HG03095 (cell line): Measurements from ENCODE around the gene MUC15.
A peak's percentile ranks its signal among the peaks of the same experiment; 100 is the strongest.
"Not testable (repeated sequence)": the region's sequence is repeated elsewhere in the genome, so short reads cannot be mapped to it uniquely, and the experiment has no call there.

Experiments used
- ATAC-seq: cut with Tn5 transposase; IDR thresholded peaks from one replicate; pipeline ENCODE4 v1.9.1; 2021; ENCODE audit warnings: moderate library complexity; ENCODE audit not compliant: unreplicated experiment

MUC15 gene, protein sequence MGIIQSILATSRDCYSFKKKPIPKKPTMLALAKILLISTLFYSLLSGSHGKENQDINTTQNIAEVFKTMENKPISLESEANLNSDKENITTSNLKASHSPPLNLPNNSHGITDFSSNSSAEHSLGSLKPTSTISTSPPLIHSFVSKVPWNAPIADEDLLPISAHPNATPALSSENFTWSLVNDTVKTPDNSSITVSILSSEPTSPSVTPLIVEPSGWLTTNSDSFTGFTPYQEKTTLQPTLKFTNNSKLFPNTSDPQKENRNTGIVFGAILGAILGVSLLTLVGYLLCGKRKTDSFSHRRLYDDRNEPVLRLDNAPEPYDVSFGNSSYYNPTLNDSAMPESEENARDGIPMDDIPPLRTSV

DNA sequence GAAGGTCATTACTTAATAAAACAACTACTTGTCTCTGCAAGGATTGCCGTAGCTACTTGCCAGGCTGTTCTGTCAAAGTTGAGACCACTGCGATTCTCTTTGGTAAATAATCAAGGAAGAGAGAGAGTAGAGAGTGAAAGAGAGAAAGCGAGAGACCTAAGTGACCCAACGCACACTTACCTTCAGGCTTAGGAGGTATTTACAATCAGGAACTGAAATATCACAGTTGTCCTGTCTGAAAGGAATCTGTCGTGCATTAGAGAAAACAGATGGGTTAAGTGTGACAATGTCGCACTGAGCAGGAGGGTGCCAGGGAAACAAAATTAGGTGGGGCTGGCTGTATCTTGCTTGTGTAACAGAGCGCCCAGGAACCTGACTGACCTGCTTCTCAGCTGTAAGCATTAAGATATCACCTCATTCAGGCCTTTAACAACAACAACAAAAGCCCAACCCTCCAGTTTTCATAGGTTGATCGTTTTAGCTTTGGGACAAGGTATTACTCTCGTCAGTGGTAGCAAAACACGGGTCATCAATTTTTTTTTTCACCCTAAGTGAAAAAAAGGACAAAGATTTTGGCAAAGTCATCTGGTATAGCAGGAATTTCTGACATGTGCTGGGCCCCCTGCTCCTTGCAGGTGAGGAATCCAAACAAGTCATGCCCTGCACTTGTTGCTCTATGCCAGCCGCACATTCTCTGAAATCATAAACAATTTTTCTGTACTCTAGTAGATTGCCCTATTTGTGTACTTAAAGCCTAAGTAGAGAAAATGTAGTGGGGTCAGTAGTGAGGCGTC lies at the start of gene MUC15:
Gene MUC15, minus strand, starts transcription at position 403 of the 794 bp plus-strand sequence. CDS start 5,169 bp downstream, outside the sequence.
- no peak for ATAC-seq

DNA sequence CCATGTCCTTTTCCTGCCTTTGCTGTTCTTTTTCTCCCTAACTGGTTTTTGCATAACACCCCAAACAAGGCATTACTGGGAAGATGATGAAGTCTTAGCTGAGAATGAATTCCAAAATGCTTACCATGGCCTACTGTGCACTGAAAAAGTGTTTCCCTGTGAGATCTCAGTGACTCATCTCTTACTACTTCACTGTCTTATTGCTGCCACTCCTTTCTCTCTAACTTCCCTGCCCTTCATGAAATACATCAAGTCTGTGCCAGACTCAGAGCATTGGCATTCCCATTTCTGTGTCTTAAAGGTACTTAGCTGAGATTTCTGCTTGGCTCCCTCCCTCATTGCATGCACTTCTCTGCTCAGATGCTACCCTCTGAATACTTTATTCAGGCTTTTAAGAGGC lies 49.1 kb upstream of the MUC15 start:
- ATAC-seq, result no peak

DNA sequence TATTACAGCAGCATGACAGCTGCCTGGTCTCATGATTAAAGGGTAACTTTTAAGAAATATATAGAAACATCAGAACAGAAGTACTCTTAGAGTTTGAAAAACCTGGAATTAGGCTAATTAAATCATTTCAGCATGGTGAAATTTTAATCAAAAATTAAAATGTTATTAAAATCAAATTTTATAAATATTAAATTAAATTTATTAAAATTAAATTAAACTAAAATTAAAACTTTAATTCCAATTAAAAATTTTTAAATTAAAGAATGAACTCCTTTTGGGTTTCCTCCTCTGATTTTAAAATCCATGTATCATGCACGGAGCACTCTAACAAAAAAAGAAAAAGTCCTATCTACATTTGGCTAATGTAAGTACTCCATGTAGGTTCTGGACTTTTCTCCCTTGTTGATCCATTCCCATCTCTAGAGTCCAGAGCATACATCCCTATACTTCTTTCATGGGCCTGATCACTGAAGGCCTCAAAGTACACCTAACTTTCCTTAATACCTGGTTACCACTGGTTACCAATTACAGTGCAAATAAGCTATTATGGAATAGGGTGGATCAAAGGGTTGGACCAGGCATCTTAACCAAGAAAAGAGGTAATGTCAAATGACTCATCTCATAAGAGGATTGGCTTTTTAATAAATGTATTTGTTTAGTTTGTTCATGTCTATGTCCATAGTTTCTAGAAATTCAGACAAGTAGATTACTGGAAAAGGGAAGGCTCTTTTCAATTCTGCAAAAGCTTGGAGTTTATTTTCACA lies 48.4 kb upstream of the MUC15 start:
- no peak for ATAC-seq

DNA sequence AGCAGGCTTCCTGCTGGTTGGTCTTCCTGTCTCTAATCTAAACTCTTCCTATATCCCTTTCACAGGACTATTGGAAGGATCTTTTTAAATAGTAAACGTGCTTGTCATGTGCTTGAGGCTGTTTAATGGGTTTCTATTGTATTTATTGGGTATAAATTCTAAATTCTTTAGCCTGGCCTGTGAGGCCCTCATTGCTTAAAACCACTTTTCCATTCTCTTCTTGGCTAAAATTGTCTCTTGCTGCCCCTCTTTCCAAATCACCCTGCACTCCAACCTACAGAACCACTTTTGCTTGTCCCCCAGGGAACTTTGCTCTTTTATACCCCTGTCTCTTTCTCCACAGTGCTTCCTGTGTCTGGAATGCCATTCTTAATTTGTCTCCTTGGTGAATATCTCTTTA lies 46.4 kb upstream of the MUC15 start:
- no peak for ATAC-seq

DNA sequence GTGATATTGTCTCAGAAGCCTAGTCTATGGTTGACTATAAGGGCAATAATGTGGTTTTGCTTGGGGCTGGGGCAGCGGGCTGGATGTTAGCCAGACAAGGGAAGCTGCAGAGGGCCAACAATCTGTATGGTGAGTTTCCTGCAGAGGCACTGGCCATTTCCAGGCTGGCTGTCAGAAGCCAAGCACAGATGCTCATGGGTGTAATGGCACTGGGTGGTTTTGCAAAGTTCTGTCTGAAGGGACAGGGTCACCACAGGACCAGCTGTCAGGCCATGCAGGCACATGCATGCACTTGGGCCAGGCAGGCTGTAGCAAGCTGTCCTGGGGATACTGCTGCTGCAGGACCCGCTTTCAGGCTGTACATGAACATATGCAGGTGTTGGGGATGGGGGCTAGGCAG lies 41.7 kb upstream of the MUC15 start:
- ATAC-seq, result no peak

DNA sequence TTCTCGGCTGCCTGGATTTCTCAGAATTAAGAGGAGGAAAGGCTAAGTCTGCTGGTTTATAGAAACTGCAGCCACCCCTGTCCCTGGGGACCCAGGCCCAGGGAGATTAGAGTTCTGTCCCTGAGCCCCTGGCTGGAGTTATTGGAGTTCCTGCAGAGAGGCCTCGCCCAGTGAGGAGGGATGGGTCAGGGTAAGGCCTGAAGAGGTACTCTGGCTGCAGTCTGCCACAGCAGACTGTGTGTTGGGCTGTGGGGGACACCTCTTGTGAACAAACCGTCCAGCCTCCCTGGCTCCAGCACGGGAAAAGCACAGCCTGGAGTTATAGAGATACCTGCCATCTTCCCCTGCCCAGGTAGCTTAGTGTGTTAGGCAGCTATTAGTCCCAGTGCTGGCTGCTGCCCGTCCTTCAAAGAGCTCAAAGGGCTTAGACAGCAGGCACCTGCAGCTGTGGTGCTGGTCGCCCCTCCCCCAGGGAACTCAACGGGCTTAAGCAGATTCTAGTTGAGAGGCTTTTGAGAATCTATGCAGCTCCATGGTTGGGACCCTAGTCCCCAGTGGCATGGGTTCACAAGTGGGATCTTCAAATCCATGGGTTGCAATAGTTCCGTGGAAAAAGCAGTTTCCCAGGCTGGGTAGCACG lies 36.6 kb upstream of the MUC15 start:
- ATAC-seq, result peak; percentile 36

DNA sequence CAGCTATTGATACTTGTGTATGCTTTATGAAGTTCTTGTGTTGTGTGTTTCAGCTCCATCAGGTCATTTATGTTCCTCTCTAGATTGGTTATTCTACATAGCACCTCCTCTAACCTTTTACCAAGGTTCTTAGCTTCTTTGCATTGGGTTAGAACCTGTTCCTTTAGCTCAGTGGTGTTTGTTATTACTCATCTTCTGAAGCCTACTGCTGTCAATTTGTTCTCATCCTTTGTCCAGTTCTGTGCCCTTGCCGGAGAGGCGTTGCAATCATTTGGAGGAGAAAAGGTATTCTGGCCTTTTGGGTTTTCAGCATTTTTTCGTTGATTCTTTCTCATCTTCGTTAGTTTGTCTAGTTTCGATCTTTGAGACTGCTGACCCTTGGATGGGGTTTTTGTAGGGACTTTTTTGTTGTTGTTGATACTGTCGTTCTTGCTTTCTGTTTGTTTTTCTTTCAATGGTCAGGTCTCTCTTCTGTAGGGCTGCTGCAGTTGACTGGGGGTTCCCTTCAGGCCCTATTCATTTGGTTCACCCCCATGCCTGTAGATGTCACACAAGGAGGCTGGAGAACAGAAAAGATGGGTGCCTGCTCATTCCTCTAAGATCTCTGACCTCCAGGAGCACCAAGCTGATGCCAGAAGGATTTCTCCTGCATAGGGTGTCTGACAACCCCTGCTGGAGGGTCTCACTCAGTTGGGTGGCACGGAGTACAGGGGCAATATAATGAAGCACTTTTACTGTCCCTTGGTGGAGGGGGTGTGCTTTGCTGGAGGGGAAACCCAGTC lies 35.9 kb upstream of the MUC15 start:
- peak; percentile 68 for ATAC-seq

DNA sequence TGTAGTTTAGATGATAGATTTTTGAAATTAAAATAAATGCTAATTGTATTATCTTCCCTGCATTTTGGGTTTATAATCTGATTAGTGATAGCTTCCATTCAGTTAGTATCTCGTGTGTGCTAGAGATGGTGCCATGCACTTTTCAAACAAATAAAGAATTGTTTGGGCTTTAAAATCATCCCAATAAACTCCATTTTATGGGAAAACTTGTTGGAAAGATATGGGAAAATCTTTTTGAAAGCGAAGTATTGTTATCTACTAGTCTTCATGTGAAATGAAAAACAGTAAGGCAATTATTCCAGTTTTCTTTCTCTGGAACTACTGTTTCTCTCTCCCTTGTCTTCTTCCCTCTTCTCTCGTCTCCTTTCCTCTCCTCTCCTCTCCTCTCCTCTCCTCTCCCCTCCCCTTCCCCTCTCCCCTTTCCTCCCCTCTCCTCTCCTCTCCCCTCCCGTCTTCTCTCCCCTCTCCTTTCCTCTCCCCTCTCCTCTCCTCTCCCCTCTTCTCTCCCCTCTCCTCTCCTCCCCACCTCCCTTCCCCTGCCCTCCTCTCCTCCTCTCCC lies 27.9 kb upstream of the MUC15 start:
- ATAC-seq, result no peak

DNA sequence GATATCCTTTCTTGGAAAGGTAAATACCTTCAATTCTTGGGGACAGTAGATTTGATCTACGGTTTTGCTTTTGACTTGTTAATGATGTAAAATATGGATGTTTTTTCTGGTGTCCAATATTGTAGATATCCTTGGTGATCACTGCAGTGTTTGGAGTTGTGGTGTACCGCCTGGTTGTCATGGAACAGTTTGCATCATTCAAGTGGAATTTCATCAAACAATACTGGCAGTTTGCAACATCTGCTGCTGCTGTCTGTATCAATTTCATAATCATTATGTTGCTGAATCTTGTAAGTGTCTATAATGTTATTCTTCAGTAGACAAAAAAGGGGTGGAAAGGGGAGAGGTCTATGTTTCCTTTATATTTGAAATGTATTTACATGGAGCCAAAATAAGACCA lies 27.4 kb upstream of the MUC15 start:
- ATAC-seq, result no peak

DNA sequence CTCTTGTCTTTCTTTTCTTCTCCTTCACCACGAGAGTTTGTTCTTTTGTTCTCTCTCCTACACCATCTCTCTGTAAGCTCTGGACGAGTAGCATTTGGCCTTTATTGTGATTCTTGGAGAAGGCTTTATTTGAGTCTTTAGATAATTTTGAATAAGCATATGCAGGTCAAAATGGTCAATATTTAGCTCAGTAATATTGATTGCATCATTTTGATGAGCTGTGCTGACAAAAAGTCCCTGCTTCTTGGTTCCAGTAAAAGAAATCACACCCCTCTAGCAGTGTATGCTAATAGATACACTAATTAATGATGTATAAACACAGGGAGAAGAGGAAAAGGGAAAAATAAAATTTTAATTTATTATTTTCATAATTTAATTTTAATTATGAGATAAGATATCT lies 25.8 kb upstream of the MUC15 start:
- ATAC-seq, result no peak

DNA sequence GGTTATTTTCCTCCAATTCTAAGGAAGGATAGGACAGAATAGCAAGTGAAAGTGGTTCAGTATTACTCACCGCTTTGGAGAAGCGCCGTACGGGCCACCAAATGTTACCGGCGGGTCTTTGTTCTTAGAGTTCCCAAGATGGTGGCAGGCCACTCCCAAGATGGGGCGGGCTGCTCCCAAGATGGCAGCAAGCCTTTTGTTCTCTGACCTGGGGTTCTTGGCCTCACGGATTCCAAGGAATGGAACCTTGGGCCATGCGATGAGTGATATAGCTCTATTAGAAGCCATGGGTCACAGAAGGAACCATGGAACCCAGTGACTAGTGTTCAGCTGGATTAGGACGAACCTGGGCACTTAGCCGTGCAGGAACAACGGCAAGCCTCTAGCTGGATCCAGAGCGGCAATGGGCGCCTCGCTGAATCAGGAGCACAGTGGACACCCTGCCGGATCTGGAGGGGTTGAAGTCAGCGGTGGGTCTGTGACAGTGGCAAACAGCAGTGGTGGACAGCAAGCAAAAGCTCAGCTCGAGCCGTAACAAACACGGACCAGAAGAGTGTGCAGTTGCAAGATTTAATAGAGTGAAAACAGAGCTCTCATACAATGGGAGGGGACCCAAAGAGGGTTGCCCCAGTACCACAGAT lies 25.1 kb upstream of the MUC15 start:
- not testable (repeated sequence) for ATAC-seq

DNA sequence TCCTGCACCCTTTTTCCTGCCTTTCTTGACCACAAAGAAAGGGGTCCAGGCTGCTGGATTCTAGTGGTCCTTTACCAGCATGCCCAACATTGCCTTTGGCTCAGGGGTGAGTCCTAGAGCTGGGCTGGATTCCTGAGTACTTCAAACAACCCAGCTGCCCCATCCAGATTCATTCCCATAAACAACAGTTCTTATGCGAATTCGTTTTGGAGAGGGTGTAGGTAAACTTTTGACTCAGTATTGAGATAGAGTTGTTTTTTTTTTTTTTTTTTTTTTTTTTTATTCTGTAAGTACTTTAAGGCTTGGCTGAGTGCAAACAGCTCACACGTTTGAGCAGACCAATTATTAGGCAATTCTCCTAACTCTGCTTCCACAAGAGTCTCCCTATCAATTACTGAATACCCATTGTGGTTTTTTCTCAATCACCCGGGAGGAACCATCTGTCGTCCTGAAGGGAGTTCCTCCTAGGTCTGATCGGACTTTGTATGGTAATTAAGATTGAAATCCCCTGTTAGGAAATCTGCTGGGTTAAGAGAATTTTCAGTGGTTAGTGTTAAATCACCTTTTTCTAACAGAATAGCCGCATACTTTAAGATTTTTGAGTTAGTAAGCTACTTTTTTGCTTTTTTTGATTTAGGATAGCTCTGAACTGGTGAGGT lies 23.3 kb upstream of the MUC15 start:
- ATAC-seq, result not testable (repeated sequence)

DNA sequence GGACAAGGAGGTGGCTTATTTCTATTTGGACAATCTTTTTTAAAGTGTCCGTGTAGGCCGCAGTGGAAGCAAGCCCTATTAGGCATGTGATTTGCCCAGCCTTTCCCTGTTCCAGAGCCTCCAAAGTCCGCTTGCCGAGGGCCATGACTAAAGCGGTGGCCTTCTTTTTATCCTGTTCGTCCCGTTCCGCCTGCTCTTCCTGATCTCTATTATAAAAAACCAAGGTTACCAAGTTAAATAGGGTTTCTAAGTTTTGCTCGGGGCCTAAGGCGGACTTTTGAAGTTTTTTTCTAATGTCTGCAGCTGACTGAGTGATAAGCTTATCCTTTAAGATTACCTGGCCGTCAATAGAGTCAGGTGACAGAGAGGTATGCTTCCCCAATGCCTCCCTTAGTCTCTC lies 21.6 kb upstream of the MUC15 start:
- ATAC-seq, result no peak

DNA sequence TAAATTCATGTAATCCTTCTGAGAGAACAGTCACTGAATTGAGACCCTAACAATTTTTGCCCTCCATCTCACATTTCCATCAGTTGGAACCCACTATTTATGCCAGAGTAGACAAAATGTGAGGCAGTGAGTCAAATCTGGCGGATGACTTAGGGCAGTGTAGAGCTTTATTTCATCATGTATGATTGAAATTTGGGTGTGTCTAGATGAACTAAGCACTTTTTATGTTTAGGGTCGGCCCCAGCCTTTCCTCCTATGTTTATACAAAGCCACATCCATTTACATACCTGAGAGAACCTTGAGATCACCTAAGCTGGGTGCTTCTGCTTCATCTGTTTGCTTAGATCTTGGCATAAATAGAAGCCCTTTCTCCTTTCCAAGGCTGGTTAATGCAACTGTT lies 15.0 kb upstream of the MUC15 start:
- no peak for ATAC-seq

DNA sequence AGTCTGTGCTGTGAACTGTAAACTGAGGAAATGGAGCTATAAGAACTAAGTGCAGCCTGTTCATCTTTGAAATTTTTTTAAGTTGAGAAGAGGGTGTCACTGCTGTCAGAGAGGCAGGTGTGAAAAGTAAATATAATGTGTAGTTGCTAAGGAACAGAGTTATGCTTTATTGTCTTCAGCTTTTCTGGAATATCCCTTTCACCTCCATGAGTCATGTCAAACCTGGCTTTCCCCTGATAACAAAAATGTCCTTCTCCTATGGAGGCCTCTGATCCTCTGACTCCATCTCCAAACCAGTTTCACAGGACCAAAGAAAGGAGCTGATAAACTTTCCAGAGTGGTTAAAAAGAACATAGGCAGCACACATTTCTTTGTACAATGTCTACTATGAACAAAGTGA lies 12.8 kb upstream of the MUC15 start:
- ATAC-seq, result no peak

DNA sequence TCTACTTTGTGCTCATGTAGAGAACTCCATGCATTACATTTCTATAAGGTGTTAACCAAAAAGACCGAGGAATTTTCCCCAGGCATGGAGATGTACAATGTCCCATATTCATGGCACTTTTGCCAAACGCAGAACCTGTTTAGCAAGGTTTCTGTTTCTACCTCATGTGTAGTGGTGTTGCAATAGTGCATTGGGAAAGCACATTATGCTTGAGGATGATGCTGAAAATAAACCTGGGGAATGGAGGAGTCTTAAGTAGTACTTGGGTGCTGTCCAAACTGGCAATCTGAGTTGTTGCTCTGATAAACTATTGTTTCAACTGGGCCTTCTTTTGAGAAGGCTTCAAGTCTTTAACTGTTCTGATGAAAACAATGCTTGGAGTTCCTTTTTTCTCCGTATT lies 11.5 kb upstream of the MUC15 start:
- ATAC-seq, result no peak

DNA sequence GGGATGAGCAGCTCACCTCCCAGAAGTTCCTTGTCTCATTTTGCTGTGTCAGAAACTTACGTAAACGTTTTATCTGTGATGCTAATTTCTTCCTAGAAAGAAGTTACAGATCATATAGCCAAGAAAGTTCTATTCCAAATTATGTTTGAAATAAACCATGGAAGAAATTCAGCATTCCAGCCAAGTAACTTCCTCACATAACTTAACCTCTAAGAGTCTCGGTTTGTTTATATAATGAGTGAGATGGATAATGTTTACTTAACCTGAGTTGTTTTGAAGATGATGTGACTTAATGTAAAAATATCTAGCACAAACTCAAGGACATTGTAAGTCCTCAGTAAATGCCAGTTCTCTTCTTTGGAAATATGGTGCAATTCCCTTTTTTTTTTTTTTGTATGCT lies 8.9 kb upstream of the MUC15 start:
- ATAC-seq, result no peak

DNA sequence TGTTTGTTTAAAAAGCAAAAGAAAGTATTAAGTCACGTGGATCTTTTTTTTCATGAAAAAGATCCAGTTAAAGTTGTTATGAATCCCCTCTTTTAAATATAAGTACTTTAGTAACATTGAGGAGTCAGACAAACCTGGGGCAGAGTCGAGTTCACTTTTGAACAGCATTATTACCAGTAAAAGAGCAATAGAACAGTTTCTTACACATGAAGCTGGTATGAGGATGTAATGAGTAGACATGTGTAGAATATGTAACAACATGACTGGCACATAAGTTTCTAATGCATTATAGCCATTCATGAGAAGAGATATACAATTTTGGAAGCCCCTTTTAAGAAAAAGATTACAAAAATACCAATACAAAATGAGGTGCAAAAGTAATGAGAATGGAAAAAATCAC lies 7.6 kb upstream of the MUC15 start:
- ATAC-seq, result no peak
